K562 (cell line): ENCODE measurements around the gene OR10G6. TPM values are rescaled to one million over a fixed set of nuclear protein-coding genes. Genes with fewer than 3 reads are reported as not detected.

Experiments
- ATAC-seq: fragments of 200-7000 bp; cut with Tn5 transposase; 3 replicates; pipeline ENCODE4 v1.9.1; 2020; ENCODE audit warnings: moderate library complexity
- BruUV-seq: library from RNA; stranded (reverse); fragments of 400-500 nt; replicated peaks from 2 replicates; lab custom pipeline; 2021; lab: Mats Ljungman, UMichigan
- CTCF ChIA-PET: fragments of 300-600 bp; formaldehyde crosslinking; extraction: SDS; loops from one replicate; lab custom pipeline; 2021; ENCODE audit warnings: low intra/inter-chr PET ratio; lab: Yijun Ruan, JAX
- POLR2A ChIA-PET: fragments of 300-600, 350-650 bp; sonication (Branson Sonifier 250); formaldehyde crosslinking; extraction: SDS; loops from one replicate; lab custom pipeline; 2021; ENCODE audit warnings: antibody characterized with exemption, inconsistent platforms; lab: Yijun Ruan, JAX
- DNase-seq, 4 experiments: peaks; one replicate each; pipeline versions ENCODE4 v3.0.0 to v3.0.0-alpha.2; 2011 to 2018; ENCODE audit warnings: low spot score in 3 of 4, mixed read lengths in 3 of 4; ENCODE audit errors: extremely low read depth in 1 of 4
- FAIRE-seq: peaks from 2 replicates; lab custom pipeline; 2011; peaks lifted over from hg19 to GRCh38; lab: Jason Lieb, UNC
- H2AFZ ChIP-seq: 2 replicates; pipeline ENCODE4 v1.6.0; 2011; ENCODE audit warnings: low read depth, low read length, control low read depth, inconsistent platforms
- H3K27ac ChIP-seq: fragments of 200-600 bp; 3 replicates; pipeline ENCODE4 v1.8.0; 2011; ENCODE audit warnings: low read depth, mild to moderate bottlenecking, control low read depth, inconsistent platforms, low read length, moderate library complexity, mixed read lengths; ENCODE audit errors: extremely low read depth
- H3K27me3 ChIP-seq, 2 experiments: fragments of 300-600 bp in 1 of 2; 2 replicates in 1 of 2; 3 replicates in 1 of 2; pipeline versions ENCODE4 v1.6.0 to v1.8.0; 2011; ENCODE audit warnings: inconsistent platforms in 2 of 2, low read length in 2 of 2, mild to moderate bottlenecking in 1 of 2, mixed read lengths in 1 of 2, moderate library complexity in 1 of 2; ENCODE audit not compliant: control insufficient read depth in 2 of 2, insufficient read depth in 2 of 2
- H3K36me3 ChIP-seq: fragments of 300-600 bp; 3 replicates; pipeline ENCODE4 v1.8.0; 2011; ENCODE audit warnings: mild to moderate bottlenecking, low read length, inconsistent platforms; ENCODE audit not compliant: control insufficient read depth, insufficient read depth
- H3K4me1 ChIP-seq, 2 experiments: fragments of 200-600 bp in 1 of 2; replicated peaks in 1 of 2; 2 replicates in 1 of 2; 3 replicates in 1 of 2; pipeline versions ENCODE4 v1.5.1 to v1.8.0; 2011; ENCODE audit warnings: inconsistent platforms in 2 of 2, low read length in 2 of 2, mild to moderate bottlenecking in 1 of 2, mixed read lengths in 1 of 2, moderate library complexity in 1 of 2; ENCODE audit not compliant: control insufficient read depth in 2 of 2, insufficient read depth in 2 of 2
- H3K4me2 ChIP-seq: 2 replicates; pipeline ENCODE4 v1.6.1; 2011; ENCODE audit warnings: low read length, control low read depth, inconsistent platforms, mixed read lengths; ENCODE audit not compliant: insufficient read depth
- H3K4me3 ChIP-seq: fragments of 200-600 bp; sonication (generic), shearing (Covaris generic); 2 replicates; pipeline ENCODE4 v1.5.1; 2016; ENCODE audit warnings: control low read depth, inconsistent platforms
- H3K79me2 ChIP-seq: fragments of 200-600 bp; 3 replicates; pipeline ENCODE4 v1.8.0; 2011; ENCODE audit warnings: low read length, inconsistent platforms; ENCODE audit not compliant: control insufficient read depth, insufficient read depth
- H3K9ac ChIP-seq, 2 experiments: 2 replicates each; pipeline versions ENCODE4 v1.6.0 to v1.6.1; 2011; ENCODE audit warnings: low read depth in 2 of 2, low read length in 2 of 2, control low read depth in 1 of 2, inconsistent platforms in 1 of 2, mild to moderate bottlenecking in 1 of 2, mixed read lengths in 1 of 2; ENCODE audit not compliant: insufficient read depth in 1 of 2
- H3K9me1 ChIP-seq: one replicate; pipeline ENCODE4 v1.6.0; 2011; ENCODE audit warnings: inconsistent platforms, mild to moderate bottlenecking, low read length, moderate library complexity; ENCODE audit not compliant: control insufficient read depth, insufficient read depth
- H3K9me3 ChIP-seq: replicated peaks from 2 replicates; pipeline ENCODE4 v1.5.1; 2011; ENCODE audit warnings: low read depth, low read length, inconsistent platforms; ENCODE audit not compliant: control insufficient read depth, insufficient read depth
- H4K20me1 ChIP-seq: replicated peaks from 2 replicates; pipeline ENCODE4 v1.6.1; 2011; ENCODE audit warnings: low read length, inconsistent platforms, mixed read lengths; ENCODE audit not compliant: control insufficient read depth, insufficient read depth
- ATF1 ChIP-seq, 2 experiments: fragments of 450-650 bp in 1 of 2; IDR thresholded peaks; 2 replicates each; pipeline ENCODE4 v1.6.1; 2016; ENCODE audit warnings: missing compliant biosample characterization in 1 of 2, missing genetic modification characterization in 1 of 2
- CREB1 ChIP-seq, 2 experiments: sonication (generic) in 1 of 2; formaldehyde crosslinking in 1 of 2; IDR thresholded peaks; 2 replicates each; pipeline versions ENCODE4 v1.6.1 to v1.8.0; 2012 to 2022; ENCODE audit warnings: inconsistent platforms in 1 of 2, mild to moderate bottlenecking in 1 of 2, missing genetic modification reagents in 1 of 2, moderate library complexity in 1 of 2
- DMBX1 ChIP-seq: fragments of 250-450 bp; sonication (Bioruptor Pico); IDR thresholded peaks from 2 replicates; pipeline ENCODE4 v1.8.0; 2022; ENCODE audit warnings: inconsistent platforms, mild to moderate bottlenecking, moderate library complexity, borderline replicate concordance
- NFE2 ChIP-seq: IDR thresholded peaks from 2 replicates; pipeline ENCODE4 v1.6.1; 2014; ENCODE audit warnings: antibody characterized with exemption, low read depth
- NFIC ChIP-seq: fragments of 450-650 bp; IDR thresholded peaks from 2 replicates; pipeline ENCODE4 v1.6.1; 2017; ENCODE audit warnings: mild to moderate bottlenecking, inconsistent platforms
- PHF8 ChIP-seq: fragments of 200-600 bp; sonication (generic); IDR thresholded peaks from 2 replicates; pipeline ENCODE4 v1.6.1; 2012; ENCODE audit warnings: mixed run types, mild to moderate bottlenecking, inconsistent platforms, low read length, moderate library complexity, borderline replicate concordance
- TAF1 ChIP-seq: IDR thresholded peaks from 2 replicates; pipeline ENCODE4 v1.6.1; 2011; ENCODE audit warnings: mild to moderate bottlenecking, low read length, moderate library complexity; ENCODE audit not compliant: insufficient read depth, control insufficient read depth, severe bottlenecking; ENCODE audit errors: extremely low read depth
- TFAM ChIP-seq: fragments of 250-450 bp; sonication (Bioruptor Pico); conservative IDR thresholded peaks from 2 replicates; pipeline ENCODE4 v1.5.0; 2021; ENCODE audit warnings: mild to moderate bottlenecking, moderate library complexity
- ZNF134 ChIP-seq: fragments of 250-450 bp; sonication (Bioruptor Pico); conservative IDR thresholded peaks from 2 replicates; pipeline ENCODE4 v1.4.0; 2020
- ZNF717 ChIP-seq: fragments of 250-450 bp; sonication (Bioruptor Pico); IDR thresholded peaks from 2 replicates; pipeline ENCODE4 v1.5.0; 2021
- WGBS: fragments of 100-300 bp; shearing (Covaris generic); methylation state at CpG from one replicate; pipeline ENCODE4 v1.1.6; 2016; ENCODE audit warnings: low coverage, mixed read lengths; ENCODE audit not compliant: insufficient coverage; ENCODE audit errors: missing lambda C conversion rate; 5-methylcytosine and 5-hydroxymethylcytosine counted together
- in situ Hi-C: fragments of 300-500 bp; cut with MboI; formaldehyde crosslinking; loops from 4 replicates; pipeline ENCODE4 v1.15.0; 2018; ENCODE audit warnings: inconsistent platforms, mixed read lengths
- intact Hi-C: fragments of 100-400 bp; cut with micrococcal nuclease; formaldehyde crosslinking; loops from 2 replicates; pipeline ENCODE4 v1.14.2; 2022
- polyA plus RNA-seq, 8 experiments: library from polyadenylated mRNA; depleted of rRNA in 4 of 8; stranded (reverse) in 5 of 8; unstranded in 3 of 8; fragments of >200 nt; fragmentation: Nextera tagmentation in 2 of 8; fragmentation: Illumina TruSeq in 1 of 8; extraction: Ambion mirVana in 2 of 8; extraction: Trizol in 1 of 8; gene quantifications; 2 replicates each; pipeline versions ENCODE4 v1.2.1 to v1.2.3, GENCODE V29; 2011 to 2014; ENCODE audit warnings: inconsistent platforms in 1 of 8, missing spikeins in 1 of 8
- total RNA-seq, 7 experiments: library from RNA; depleted of rRNA in 6 of 7; stranded (reverse); fragments of >200 nt in 6 of 7; fragmentation: Illumina TruSeq in 2 of 7; extraction: Trizol in 2 of 7; gene quantifications; 2 replicates each; pipeline versions ENCODE4 v1.2.1 to v1.2.3, GENCODE V29; 2011 to 2021; ENCODE audit warnings: low replicate concordance in 1 of 7
- TF ChIP-seq, protein P1 (sequence below): fragments of 250-450 bp; sonication (Bioruptor Pico); IDR thresholded peaks from 2 replicates; pipeline ENCODE4 v1.6.1; 2021; ENCODE audit warnings: mild to moderate bottlenecking
- TF ChIP-seq, protein P2 (sequence below), 2 experiments: fragments of 450-650 bp in 1 of 2; sonication (generic) in 1 of 2; formaldehyde crosslinking in 1 of 2; IDR thresholded peaks in 1 of 2; conservative IDR thresholded peaks in 1 of 2; 2 replicates each; pipeline versions ENCODE4 v1.6.1 to v1.8.1; 2016 to 2023; ENCODE audit warnings: mild to moderate bottlenecking in 2 of 2, moderate library complexity in 2 of 2, inconsistent platforms in 1 of 2, missing genetic modification reagents in 1 of 2

OR10G6 gene
- total and polyA plus RNA-seq, 9 of the 15 experiments (the other 6 are each of a cell fraction or from before 2014, with no cell fraction given): not detected

DNA sequence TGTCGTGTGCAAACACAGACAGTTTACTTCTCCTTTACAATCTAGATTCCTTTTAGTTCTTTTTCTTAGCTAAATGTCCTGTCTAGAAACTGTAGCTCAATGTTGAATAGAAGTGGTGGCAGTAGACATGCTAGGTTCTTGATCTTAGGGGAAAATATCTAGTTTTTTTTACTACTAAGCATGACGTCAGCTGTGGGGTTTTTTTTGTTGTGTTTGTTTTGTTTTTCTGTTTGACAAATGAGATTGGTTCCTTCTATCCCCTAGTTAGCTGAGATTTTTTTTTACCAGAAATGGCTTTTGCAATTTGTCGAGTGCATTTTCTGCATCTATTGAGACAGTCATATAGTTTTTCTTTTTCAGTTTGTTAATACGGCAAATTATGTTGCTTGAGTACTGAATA is 48.5 kb upstream of the OR10G6 start:
- POLR2A ChIA-PET: interaction anchor here (1.0 kb wide), 1 partner anchor 19 kb away, joined by 4 read pairs; no protein-coding TSS in a partner anchor
- H3K27me3 ChIP-seq: no peaks in the 10 kb centered on the region; a peak in 1 of 5 replicates
- no TSS peak for BruUV-seq
- no peaks in the 10 kb centered on the region for H3K36me3 ChIP-seq
- no peaks in the 10 kb centered on the region for H4K20me1 ChIP-seq
- H3K9ac ChIP-seq: no peak overlapping the region
- TF ChIP-seq NFE2 (no peak), DMBX1 (CRISPR knock-in tag) (no peak), ZNF134 (CRISPR knock-in tag) (no peak), PHF8 (no peak), CREB1 (IDR thresholded peaks at IDR 0.05) (no peak), CREB1 (CRISPR knock-in tag; IDR thresholded peaks at IDR 0.05) (no peak), TFAM (no peak), ZNF717 (no peak), ATF1 (CRISPR knock-in tag; IDR thresholded peaks at IDR 0.05) (no peak), ATF1 (tag; IDR thresholded peaks at IDR 0.05) (0 out of 2 replicates have a peak, but pooled peaks have one; percentile 15), TAF1 (no peak), NFIC (no peak)
- TF ChIP-seq, protein P1, sequence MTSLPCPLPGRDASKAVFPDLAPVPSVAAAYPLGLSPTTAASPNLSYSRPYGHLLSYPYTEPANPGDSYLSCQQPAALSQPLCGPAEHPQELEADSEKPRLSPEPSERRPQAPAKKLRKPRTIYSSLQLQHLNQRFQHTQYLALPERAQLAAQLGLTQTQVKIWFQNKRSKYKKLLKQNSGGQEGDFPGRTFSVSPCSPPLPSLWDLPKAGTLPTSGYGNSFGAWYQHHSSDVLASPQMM (CRISPR knock-in tag): no peak
- TF ChIP-seq, protein P2, sequence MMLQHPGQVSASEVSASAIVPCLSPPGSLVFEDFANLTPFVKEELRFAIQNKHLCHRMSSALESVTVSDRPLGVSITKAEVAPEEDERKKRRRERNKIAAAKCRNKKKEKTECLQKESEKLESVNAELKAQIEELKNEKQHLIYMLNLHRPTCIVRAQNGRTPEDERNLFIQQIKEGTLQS (IDR thresholded peaks at IDR 0.05): peak; percentile 26; the same call in 1 of the 2 replicates
- TF ChIP-seq, protein P2 (CRISPR knock-in tag; conservative IDR thresholded peaks at IDR 0.05): no peak
- TF ChIP-seq, all 486 proteins: peak for 2
- FAIRE-seq (no peak), DNase-seq (no peak), ATAC-seq (no peak)
- in situ Hi-C loops (no loop called here), intact Hi-C loops (no loop called here)
- no peak overlapping the region for H3K4me3 ChIP-seq
- WGBS: 0% methylated on average over 4 of the region's 4 CpGs
- H3K79me2 ChIP-seq: no peaks in the 10 kb centered on the region
- H3K4me1 ChIP-seq: no peaks in the 10 kb centered on the region
- CTCF ChIA-PET: no interaction called here
- no peaks in the 10 kb centered on the region for H3K9me3 ChIP-seq
- H3K4me2 ChIP-seq: no peak overlapping the region
- H3K27ac ChIP-seq: no peak overlapping the region
- H3K9me1 ChIP-seq: no peaks in the 10 kb centered on the region
- no peak overlapping the region for H2AFZ ChIP-seq
